Measurements from ENCODE around the gene ZNF783.

DNA sequence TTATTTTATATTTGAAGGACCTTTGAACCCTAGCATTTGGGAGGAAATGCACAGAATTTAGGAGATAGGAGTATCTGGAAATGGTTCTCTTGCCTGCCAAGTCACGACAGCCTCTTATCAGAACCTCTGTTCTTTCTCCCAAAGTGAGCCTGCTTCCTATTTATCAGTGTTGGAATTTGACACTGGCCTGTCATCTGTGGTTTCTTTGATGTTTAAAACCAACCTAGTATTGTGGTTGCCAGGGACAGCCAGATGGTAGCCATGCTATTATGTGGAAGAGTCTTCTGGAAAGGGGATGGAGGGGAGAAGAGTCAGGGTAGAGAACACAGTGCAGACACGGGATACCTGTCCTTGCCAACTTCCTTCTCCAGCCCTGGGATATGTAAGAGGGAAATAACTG is 45.6 kb upstream of the ZNF783 start:
- TF ChIP-seq, protein P1, sequence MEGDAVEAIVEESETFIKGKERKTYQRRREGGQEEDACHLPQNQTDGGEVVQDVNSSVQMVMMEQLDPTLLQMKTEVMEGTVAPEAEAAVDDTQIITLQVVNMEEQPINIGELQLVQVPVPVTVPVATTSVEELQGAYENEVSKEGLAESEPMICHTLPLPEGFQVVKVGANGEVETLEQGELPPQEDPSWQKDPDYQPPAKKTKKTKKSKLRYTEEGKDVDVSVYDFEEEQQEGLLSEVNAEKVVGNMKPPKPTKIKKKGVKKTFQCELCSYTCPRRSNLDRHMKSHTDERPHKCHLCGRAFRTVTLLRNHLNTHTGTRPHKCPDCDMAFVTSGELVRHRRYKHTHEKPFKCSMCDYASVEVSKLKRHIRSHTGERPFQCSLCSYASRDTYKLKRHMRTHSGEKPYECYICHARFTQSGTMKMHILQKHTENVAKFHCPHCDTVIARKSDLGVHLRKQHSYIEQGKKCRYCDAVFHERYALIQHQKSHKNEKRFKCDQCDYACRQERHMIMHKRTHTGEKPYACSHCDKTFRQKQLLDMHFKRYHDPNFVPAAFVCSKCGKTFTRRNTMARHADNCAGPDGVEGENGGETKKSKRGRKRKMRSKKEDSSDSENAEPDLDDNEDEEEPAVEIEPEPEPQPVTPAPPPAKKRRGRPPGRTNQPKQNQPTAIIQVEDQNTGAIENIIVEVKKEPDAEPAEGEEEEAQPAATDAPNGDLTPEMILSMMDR (IDR thresholded peaks at IDR 0.05; ENCODE audit: control extremely low read depth in 1 of 3, insufficient read depth in 1 of 3, low read depth in 1 of 3, low read length in 3 of 3) = no peak
- TF ChIP-seq POLR2A (IDR thresholded peaks at IDR 0.05; ENCODE audit: control extremely low read depth in 1 of 2, low read depth in 2 of 2, low read length in 2 of 2) (no peak), EZH2 (IDR thresholded peaks at IDR 0.05; ENCODE audit: low read depth, low read length, severe bottlenecking) (no peak), SIN3A (conservative IDR thresholded peaks at IDR 0.05 in 1 of 2, IDR thresholded peaks at IDR 0.05 in 1 of 2; ENCODE audit: low read depth in 1 of 2, low read length in 2 of 2) (no peak), CBX5 (IDR thresholded peaks at IDR 0.05; ENCODE audit: low read depth, low read length) (no peak), JUN (IDR thresholded peaks at IDR 0.05; ENCODE audit: low read depth, low read length) (no peak), CEBPB (IDR thresholded peaks at IDR 0.05; ENCODE audit: low read depth, low read length) (no peak), SP4 (IDR thresholded peaks at IDR 0.05; ENCODE audit: low read length) (no peak), BACH1 (IDR thresholded peaks at IDR 0.05; ENCODE audit: low read length) (no peak), RNF2 (IDR thresholded peaks at IDR 0.05; ENCODE audit: borderline replicate concordance, low read depth, low read length, missing control alignments, poor library complexity, severe bottlenecking) (no peak), ZNF274 (IDR thresholded peaks at IDR 0.05; ENCODE audit: borderline replicate concordance, extremely low read depth, low read length) (no peak), SP1 (IDR thresholded peaks at IDR 0.05; ENCODE audit: low read depth, low read length) (no peak), KDM1A (IDR thresholded peaks at IDR 0.05; ENCODE audit: borderline replicate concordance, low read length) (no peak)
- TF ChIP-seq, protein P2, sequence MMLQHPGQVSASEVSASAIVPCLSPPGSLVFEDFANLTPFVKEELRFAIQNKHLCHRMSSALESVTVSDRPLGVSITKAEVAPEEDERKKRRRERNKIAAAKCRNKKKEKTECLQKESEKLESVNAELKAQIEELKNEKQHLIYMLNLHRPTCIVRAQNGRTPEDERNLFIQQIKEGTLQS (IDR thresholded peaks at IDR 0.05; ENCODE audit: insufficient read depth, low read depth, low read length) = no peak

All from H1 (cell line).